Spleen (tissue), 11 donors: ENCODE measurements around the gene PDCL3. TPM values are rescaled to one million over a fixed set of nuclear protein-coding genes. Genes with fewer than 3 reads are reported as not detected.

ENCODE experiments used
- DNase-seq: peaks from one replicate; pipeline ENCODE4 v3.0.0-alpha.2; 2020
- H3K27ac ChIP-seq, 8 donors: fragments of 200-600 bp; sonication (generic) in 7 of 8; 1 replicate in 4 of 8; 2 replicates in 4 of 8; pipeline versions ENCODE4 v1.5.0 to v1.8.0; 2016 to 2021; ENCODE audit warnings: inconsistent platforms in 4 of 8, mild to moderate bottlenecking in 4 of 8, moderate library complexity in 1 of 8
- H3K27me3 ChIP-seq, 7 donors: fragments of 200-600 bp; sonication (generic) in 6 of 7; replicated peaks in 1 of 7; 1 replicate in 4 of 7; 2 replicates in 3 of 7; pipeline versions ENCODE4 v1.5.0 to v1.8.0; 2016 to 2021; ENCODE audit warnings: inconsistent platforms in 3 of 7, mild to moderate bottlenecking in 1 of 7
- H3K36me3 ChIP-seq, 6 donors: fragments of 200-600 bp; sonication (generic) in 5 of 6; 1 replicate in 4 of 6; 2 replicates in 2 of 6; pipeline versions ENCODE4 v1.5.0 to v1.8.0; 2016 to 2021; ENCODE audit warnings: inconsistent platforms in 2 of 6
- H3K4me1 ChIP-seq, 6 donors: fragments of 200-600 bp; sonication (generic) in 5 of 6; 1 replicate in 3 of 6; 2 replicates in 3 of 6; pipeline versions ENCODE4 v1.5.0 to v1.8.0; 2016 to 2021; ENCODE audit warnings: inconsistent platforms in 3 of 6
- H3K4me3 ChIP-seq, 8 donors: fragments of 200-600 bp; sonication (generic) in 7 of 8; 1 replicate in 4 of 8; 2 replicates in 4 of 8; pipeline versions ENCODE4 v1.5.0 to v1.8.0; 2016 to 2021; ENCODE audit warnings: inconsistent platforms in 4 of 8, mild to moderate bottlenecking in 4 of 8, moderate library complexity in 2 of 8
- H3K9me3 ChIP-seq, 8 donors: fragments of 200-600 bp; sonication (generic) in 7 of 8; 1 replicate in 4 of 8; 2 replicates in 4 of 8; pipeline versions ENCODE4 v1.5.0 to v1.8.0; 2016 to 2021; ENCODE audit warnings: inconsistent platforms in 4 of 8
- CTCF ChIP-seq, 11 experiments: fragments of 200-600 bp in 7 of 11; fragments of 450-650 bp in 4 of 11; sonication (generic) in 4 of 11; IDR thresholded peaks in 8 of 11; conservative IDR thresholded peaks in 3 of 11; 1 replicate in 7 of 11; 2 replicates in 4 of 11; pipeline versions ENCODE4 v1.4.0 to v1.8.0; 2016 to 2021; ENCODE audit warnings: antibody characterized with exemption in 11 of 11, inconsistent platforms in 4 of 11, mild to moderate bottlenecking in 1 of 11
- POLR2A ChIP-seq, 3 donors: fragments of 450-650 bp; IDR thresholded peaks; one replicate each; pipeline ENCODE4 v1.5.1; 2017; ENCODE audit warnings: antibody characterized with exemption in 3 of 3, mild to moderate bottlenecking in 1 of 3
- POLR2AphosphoS5 ChIP-seq, 3 donors: sonication (generic); formaldehyde crosslinking; IDR thresholded peaks; one replicate each; pipeline ENCODE4 v1.5.1; 2017; ENCODE audit warnings: antibody characterized with exemption in 3 of 3
- WGBS, 5 donors: extraction: QIAGEN DNeasy Blood & Tissue Kit in 3 of 5; methylation state at CpG; one replicate each; pipeline versions ENCODE4 v1.1.5 to v1.1.7; 2013 to 2018; 5-methylcytosine and 5-hydroxymethylcytosine counted together
- intact Hi-C: fragments of 100-400 bp; cut with DNase I; formaldehyde crosslinking; loops from one replicate; pipeline ENCODE4 v1.15.0; 2023; ENCODE audit warnings: low total_unique reads
- polyA plus RNA-seq, 3 donors: library from polyadenylated mRNA; stranded (reverse); fragments of 200-250 nt; gene quantifications; one replicate each; pipeline ENCODE4 v1.2.1, GENCODE V29; 2013
- total RNA-seq, 7 donors: library from RNA; depleted of rRNA in 3 of 7; stranded (reverse); fragments of >200 nt in 3 of 7; fragmentation: NEBNext Ultra II Directional in 4 of 7; extraction: Animal tissue kit (Norgen Biotek cat#: 25700) in 4 of 7; gene quantifications; one replicate each; pipeline versions ENCODE4 v1.1.0 to v1.2.1, GENCODE V29; 2016 to 2021
- donor health status: healthy with polysubstance abuse.
- donor health status: DM: no; HTN: no; CAD: no; lungs with moderate emphysema.
- donor health status: DM: no; HTN: no; CAD: no.
- donor health status: Bipolar disorder and iron deficiency.
- donor health status: healthy.
- donor health status: DM: no; HTN: no; CAD: no.
- donor health status: DM: yes; HTN: yes; CAD: no.

Gene PDCL3
- total and polyA plus RNA-seq, 10 donors: 9.4 to 25.1 (median 13.5) TPM

GRCh38 chr2:100592226-100592625, 29.4 kb downstream of the PDCL3 start:
- H3K36me3 ChIP-seq: no peaks in the 10 kb centered on the region
- no peak for DNase-seq
- no peaks in the 10 kb centered on the region for H3K9me3 ChIP-seq
- TF ChIP-seq POLR2A (IDR thresholded peaks at IDR 0.05): no peak
- TF ChIP-seq CTCF (IDR thresholded peaks at IDR 0.05 in 8 of 11, conservative IDR thresholded peaks at IDR 0.05 in 3 of 11): no peak
- TF ChIP-seq POLR2AphosphoS5 (IDR thresholded peaks at IDR 0.05): no peak
- intact Hi-C loops: no loop called here
- H3K27ac ChIP-seq: no peak overlapping the region
- H3K4me1 ChIP-seq: no peaks in the 10 kb centered on the region
- no peak overlapping the region for H3K4me3 ChIP-seq
- H3K27me3 ChIP-seq: no peaks in the 10 kb centered on the region
- 4 to 18% (median 12%) methylated on average over 1 of the region's 1 CpG for WGBS, 5 donors

- Histone ChIP-seq H3K4me1 (no peaks in the 10 kb centered on the region), H3K9me3 (no peaks in the 10 kb centered on the region), H3K27ac (no peak overlapping the region), H3K36me3 (no peaks in the 10 kb centered on the region), H3K4me3 (no peak overlapping the region), H3K27me3 (no peaks in the 10 kb centered on the region)
- intact Hi-C loops: no loop called here
- no peak for DNase-seq
- 88 to 94% (median 92%) methylated on average over 5 of the region's 5 CpGs for WGBS, 5 donors
- TF ChIP-seq POLR2AphosphoS5 (IDR thresholded peaks at IDR 0.05) (no peak), CTCF (IDR thresholded peaks at IDR 0.05 in 8 of 11, conservative IDR thresholded peaks at IDR 0.05 in 3 of 11) (no peak), POLR2A (IDR thresholded peaks at IDR 0.05) (no peak)
Observed at GRCh38 chr2:100596465-100596864, 33.7 kb downstream of the PDCL3 start.

- Histone ChIP-seq H3K27me3 (no peaks in the 10 kb centered on the region), H3K4me1 (no peaks in the 10 kb centered on the region), H3K36me3 (no peaks in the 10 kb centered on the region), H3K27ac (no peak overlapping the region), H3K9me3 (no peaks in the 10 kb centered on the region), H3K4me3 (no peak overlapping the region)
- whole genome bisulfite sequencing, 5 donors: 62 to 79% (median 65%) methylated on average over 3 of the region's 3 CpGs
- TF ChIP-seq POLR2A (IDR thresholded peaks at IDR 0.05): no peak
- TF ChIP-seq POLR2AphosphoS5 (IDR thresholded peaks at IDR 0.05): no peak
- no peak for TF ChIP-seq CTCF (IDR thresholded peaks at IDR 0.05 in 8 of 11, conservative IDR thresholded peaks at IDR 0.05 in 3 of 11)
- no peak for DNase-seq
- intact Hi-C loops: no loop called here
Observed at GRCh38 chr2:100599566-100599965, 36.8 kb downstream of the PDCL3 start.

- intact Hi-C loops: no loop called here
- no peak overlapping the region for H3K27ac ChIP-seq
Observed at GRCh38 chr2:100601661-100602060, 38.9 kb downstream of the PDCL3 start.

More at GRCh38 chr2:100601661-100602060, 38.9 kb downstream of the PDCL3 start:
- TF ChIP-seq CTCF (IDR thresholded peaks at IDR 0.05 in 8 of 11, conservative IDR thresholded peaks at IDR 0.05 in 3 of 11) (no peak), POLR2AphosphoS5 (IDR thresholded peaks at IDR 0.05) (no peak), POLR2A (IDR thresholded peaks at IDR 0.05) (no peak)
- H3K27me3 ChIP-seq: peaks cover 0 to 3% (median 0%) of the 10 kb centered on the region in 7 donors
- no peak for DNase-seq
- 80 to 90% (median 83%) methylated on average over 3 of the region's 3 CpGs for WGBS, 5 donors
- no peaks in the 10 kb centered on the region for H3K9me3 ChIP-seq
- no peaks in the 10 kb centered on the region for H3K4me1 ChIP-seq
- no peak overlapping the region for H3K4me3 ChIP-seq
- no peaks in the 10 kb centered on the region for H3K36me3 ChIP-seq
